Measurements from ENCODE around the gene KDM7A.

GRCh38 chr7:140085447-140085846 is 91.3 kb downstream of the KDM7A start:
- TF ChIP-seq CTCF (conservative IDR thresholded peaks at IDR 0.05; ENCODE audit: low read depth, low read length) (no peak), EZH2 (IDR thresholded peaks at IDR 0.05; ENCODE audit: borderline replicate concordance, low read depth, low read length, poor library complexity, severe bottlenecking) (no peak)
